ENCODE measurements around the gene FAM184A.
"Not testable (repeated sequence)": the region's sequence is repeated elsewhere in the genome, so short reads cannot be mapped to it uniquely, and the experiment has no call there.

FAM184A gene, protein sequence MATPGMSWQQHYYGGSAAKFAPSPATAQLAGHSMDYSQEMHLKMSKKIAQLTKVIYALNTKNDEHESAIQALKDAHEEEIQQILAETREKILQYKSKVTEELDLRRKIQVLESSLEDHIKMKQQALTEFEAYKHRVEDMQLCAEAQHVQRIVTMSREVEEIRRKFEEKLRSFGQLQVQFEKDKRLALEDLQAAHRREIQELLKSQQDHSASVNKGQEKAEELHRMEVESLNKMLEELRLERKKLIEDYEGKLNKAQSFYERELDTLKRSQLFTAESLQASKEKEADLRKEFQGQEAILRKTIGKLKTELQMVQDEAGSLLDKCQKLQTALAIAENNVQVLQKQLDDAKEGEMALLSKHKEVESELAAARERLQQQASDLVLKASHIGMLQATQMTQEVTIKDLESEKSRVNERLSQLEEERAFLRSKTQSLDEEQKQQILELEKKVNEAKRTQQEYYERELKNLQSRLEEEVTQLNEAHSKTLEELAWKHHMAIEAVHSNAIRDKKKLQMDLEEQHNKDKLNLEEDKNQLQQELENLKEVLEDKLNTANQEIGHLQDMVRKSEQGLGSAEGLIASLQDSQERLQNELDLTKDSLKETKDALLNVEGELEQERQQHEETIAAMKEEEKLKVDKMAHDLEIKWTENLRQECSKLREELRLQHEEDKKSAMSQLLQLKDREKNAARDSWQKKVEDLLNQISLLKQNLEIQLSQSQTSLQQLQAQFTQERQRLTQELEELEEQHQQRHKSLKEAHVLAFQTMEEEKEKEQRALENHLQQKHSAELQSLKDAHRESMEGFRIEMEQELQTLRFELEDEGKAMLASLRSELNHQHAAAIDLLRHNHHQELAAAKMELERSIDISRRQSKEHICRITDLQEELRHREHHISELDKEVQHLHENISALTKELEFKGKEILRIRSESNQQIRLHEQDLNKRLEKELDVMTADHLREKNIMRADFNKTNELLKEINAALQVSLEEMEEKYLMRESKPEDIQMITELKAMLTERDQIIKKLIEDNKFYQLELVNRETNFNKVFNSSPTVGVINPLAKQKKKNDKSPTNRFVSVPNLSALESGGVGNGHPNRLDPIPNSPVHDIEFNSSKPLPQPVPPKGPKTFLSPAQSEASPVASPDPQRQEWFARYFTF

DNA sequence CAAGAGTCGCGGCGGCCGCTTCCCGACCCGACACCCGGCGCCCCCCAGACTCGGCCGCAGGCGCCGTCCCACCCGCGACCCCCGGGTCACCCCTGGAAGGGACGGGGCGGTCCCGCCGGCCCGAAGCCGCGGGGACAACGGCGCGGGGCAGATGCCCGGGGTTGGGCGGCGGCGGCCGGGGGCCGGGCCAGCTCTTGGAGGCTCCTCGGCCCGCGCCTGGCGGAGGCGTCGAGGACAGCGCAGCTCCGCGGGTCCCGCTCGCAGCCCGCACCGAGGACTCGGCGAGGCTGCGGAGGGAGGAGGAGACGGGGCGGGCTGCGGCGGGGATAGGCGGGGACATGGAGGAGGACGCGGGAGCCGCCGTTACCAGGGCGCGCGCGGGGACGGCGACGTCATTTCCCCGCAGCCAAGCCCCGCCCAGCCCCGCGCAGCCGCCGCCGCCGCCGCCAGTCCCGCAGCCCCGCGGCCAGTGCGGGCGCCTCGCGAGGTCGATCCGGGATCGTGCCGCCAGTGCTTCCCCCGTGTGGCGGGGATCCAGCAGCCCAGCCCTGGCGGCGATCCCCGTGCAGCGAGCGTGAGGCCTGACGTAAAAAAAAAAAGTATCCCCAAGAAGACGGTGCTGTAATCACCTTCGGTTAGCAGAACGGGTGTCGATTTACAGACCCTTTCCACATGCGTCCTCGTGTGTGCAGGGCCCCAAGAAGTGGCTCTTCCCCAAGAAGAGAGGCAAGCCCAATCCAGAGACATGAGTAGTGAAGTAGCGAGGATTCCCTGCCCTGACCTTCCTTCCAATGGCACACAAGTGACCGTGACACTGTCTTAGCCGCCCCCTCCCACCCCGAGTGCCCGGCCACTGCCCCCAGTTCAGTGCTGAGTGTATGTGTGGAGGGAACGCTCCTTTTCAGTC lies at the start of gene FAM184A:
Gene FAM184A (minus strand): TSS at position 289 of the 907 bp plus-strand sequence. CDS start 365 bp downstream, outside the sequence.
- no peak for DNase-seq

DNA sequence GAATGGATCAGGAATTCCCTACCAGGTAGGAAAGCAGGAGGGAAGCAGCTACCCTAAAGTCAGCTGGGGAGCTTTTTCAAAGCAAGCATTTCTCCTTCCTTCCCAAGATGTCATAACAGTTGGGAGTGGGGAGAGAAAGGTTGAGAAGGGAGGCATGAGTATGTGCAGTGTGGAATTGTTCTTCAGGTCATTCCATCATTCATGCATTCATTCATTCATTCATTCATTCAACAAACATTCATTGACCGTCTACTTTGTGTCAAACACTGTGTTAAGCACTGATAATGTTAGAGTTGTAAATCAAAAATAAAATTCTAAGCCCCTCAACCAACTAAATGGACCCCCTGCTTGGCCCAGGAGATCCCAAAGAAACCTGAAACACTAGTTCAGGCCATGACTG lies 49.2 kb upstream of the FAM184A start:
- no peak for DNase-seq

DNA sequence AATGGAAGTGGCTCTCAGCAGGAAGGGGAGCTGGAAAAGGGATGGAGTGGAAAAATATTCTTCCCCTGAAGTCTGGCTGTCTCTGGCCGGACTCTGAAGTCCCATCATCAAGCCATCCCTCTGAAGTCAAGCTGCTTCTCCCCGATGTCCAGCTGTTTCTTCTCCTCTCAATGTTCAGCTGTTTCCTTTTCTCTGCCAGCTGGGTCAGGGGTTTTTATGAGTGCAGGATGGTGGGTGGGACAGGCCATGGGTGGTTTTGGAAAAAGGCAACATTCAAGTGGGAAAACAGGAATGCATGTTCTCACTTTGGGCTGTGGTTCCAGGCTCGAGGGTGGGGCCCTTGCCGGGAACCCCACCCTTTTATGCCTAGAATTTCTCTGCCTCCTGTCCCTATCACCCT lies 48.4 kb upstream of the FAM184A start:
- no peak for DNase-seq

DNA sequence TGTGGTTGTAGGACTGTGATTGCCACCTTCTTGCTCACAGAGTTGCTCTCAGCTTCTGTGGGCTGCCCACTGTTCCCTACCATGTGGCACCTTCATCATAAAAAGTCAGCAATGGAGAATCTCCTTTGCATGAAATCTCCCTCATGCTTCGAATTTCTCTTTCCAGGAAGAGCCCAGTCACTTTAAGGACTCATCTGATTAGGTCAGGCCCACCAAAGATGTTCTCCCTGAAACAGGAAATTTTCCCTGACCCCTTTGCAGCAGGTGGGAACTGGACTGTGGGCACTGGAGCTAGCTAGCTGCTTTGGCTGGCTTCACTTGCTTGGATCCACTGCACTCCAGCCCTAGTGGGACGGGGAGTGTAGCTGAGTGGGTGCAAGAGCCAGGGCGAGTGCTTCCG lies 47.7 kb upstream of the FAM184A start:
- DNase-seq = no peak

DNA sequence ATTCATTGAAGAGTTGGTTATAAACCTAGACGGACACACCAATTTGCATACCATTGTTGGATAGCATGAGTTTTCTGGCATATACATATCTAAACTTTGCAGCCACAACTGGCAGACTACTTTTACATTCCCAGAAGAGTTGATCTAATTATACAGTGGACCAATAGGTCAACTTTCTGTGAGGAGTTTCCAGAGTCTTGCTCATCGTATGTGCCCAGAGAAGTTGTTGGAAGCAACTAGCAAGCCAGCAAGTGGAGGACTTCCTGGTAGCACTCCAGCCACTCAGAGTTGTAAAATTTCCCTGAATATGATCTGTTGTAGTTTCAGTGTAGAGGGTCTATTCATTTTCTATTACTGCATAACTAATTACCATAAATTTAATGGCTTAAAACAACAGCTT lies 47.1 kb upstream of the FAM184A start:
- DNase-seq = no peak

DNA sequence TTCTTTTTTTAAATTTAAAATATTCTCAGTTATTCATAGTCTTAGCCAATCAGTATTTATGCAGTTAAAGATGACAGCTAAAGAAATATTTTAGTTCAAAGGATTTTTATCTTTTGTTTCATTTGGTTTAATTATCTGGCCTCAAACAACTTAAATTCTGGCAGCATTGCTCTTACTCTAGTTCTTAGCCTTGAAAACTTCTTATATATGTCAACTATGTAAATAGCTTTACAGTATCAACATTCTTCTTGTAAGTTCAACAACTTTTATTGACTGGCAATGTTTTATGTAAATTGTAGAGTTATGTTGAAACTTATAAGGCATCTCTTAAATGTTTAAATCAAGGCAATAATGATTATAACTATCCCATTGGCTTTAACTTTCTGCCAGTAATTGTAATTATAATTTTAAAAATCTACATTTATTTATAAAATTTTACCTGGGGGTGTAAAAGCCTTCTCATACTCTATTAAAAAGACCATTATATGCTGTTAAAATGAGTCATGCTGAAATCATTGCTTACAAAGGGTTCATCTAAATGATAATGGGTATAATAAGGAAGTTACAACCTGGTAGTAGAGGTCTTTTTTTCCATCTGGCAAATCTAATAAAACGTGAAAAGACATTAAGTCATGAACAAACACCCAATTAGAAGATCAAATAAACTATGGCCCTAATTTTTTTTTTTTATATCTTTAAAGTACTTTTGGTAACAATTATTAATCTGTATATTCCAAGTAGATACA lies 45.8 kb upstream of the FAM184A start:
- no peak for DNase-seq

DNA sequence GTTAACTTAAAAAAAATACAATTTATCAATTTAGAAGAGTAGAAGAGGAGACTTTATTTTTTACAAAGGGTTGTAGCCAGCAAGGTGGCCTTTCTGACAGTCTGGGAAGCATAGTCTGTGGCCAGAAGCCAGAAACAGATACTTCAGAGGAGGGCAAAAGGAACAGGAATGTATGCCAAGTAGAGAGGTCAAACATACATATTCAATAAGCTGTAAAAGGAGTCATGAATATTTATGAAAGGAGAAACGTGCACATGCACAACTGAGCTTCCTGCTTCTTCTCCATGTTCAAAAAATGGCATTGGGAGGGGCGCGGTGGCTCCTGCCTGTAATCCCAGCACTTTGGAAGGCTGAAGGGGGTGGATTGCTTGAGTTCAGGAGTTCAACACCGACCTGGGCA lies 43.9 kb upstream of the FAM184A start:
- DNase-seq = no peak

DNA sequence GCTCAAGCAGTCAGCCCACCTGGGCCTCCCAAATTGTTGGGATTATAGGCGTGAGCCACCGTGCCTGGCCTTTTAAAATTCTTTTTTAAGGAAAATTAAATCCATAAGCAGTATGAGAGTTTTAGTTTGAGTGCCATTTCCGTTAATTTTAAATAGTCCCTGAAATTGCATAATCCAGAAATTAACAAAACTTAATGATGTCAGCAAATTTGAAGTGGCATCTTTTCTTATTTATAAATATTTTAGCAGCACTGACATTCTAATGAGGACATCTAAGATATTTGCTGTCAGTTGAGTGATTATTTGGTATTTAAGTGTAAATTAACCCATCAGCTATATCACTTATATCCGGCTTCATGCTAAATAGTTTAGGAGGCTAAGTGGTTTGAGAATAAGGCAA lies 42.9 kb upstream of the FAM184A start:
- no peak for DNase-seq

DNA sequence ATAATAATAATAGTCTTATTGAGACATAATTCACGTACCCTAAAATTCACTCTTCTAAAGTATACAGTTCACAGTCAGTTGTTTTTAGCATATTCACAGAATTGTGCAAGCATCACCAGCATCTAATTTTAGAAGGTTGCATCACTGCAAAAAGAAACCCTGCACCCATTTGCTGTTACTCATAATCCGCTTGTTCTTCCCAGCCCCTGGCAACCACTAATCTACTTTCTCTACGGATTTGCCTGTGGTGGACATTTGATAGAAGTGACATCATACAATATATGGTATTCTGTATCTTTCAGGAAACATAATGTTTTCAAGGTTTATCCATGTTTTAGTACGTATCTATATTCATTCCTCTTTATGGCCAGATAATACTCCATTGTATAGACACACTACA lies 41.5 kb upstream of the FAM184A start:
- no peak for DNase-seq

DNA sequence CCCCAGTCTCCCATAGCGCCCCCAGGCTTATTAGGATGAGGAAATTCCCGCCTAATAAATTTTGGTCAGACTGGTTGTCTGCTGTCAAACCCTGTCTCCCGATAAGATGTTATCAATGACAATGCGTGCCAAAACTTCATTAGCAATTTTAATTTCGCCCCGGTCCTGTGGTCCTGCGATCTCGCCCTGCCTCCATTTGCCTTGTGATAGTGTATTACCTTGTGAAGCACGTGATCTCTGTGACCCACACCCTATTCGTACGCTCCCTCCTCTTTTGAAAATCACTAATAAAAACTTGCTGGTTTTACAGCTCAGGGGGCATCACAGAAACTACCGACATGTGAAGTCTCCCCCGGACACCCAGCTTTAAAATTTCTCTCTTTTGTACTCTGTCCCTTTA lies 40.6 kb upstream of the FAM184A start:
- DNase-seq = not testable (repeated sequence)

DNA sequence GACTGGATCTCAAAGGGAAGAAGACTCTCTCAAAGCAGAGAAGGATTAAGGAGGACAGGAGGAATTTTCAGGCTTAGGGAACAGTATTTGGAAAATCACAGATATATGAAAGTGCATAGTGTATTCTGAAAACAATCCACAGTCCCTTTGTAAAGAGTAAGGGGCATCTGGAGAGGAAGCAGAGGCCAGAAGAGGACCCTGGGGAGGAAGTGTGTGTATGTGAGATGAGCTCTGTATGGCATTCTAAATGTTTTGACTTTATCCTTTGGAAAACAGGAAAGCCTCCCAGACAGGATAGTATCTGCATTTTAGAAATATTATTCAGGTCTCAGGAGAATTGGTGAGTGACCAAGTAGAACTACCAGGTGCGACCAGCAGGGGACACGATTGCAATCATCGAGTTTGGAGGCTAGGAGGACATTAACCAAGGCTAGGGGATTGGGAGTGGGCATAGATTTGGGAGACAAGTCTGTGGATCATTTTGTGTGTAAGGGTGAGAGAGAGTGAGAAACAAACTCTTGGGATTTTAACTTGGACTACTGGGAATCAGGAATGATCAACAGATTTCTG lies 38.3 kb upstream of the FAM184A start:
- no peak for DNase-seq

DNA sequence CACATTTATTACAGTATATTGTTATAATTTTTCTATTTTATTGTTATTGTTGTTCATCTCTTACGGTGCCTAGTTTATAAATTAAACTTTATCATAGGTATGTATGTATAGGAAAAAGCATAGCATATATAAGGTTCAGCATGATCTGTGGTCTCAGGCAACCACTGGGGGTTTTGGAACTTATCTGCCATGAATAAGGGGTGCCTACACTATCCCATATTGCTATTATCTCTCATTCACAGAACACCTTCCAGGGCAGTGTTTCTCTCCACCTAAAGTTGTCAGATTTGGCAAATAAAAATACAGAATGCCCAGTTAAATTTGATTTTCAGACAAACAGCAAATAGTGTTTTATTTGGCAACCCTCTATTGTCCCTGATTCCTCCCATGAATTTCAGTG lies 35.5 kb upstream of the FAM184A start:
- DNase-seq = no peak

DNA sequence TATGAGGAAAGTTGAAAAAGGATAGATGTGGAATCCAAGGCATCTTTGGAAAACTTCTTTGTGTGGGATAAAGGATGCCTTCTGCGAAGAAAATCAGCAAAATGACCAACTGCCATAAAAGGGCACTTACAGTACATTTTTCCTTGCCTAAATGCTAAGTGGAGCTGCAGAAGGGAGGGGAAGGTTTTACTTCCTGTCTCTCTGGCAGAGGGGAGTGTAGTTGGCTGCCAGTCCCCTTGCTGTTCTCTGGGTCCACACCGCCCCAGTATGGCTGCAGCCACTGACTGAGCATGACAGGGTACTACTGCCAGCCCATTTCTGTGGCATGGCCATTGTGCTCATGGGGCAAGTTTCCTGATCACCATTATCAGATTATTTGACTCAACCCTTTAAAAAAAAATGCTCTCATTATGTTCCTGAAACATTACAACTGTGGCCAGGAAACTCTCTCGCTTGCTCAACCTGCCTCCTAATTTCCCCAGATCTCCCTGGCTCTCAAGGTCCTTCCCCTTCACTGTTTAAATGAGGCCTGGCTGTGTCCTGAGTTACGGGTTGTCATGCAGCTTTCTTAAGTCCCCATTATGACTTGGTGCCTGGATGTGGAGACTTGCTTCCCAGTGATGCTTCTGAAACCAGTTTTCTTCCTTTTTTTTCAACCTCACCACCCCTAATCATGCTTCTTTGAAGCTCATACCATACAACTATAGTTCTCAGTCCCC lies 34.5 kb upstream of the FAM184A start:
- DNase-seq = peak; percentile 16

DNA sequence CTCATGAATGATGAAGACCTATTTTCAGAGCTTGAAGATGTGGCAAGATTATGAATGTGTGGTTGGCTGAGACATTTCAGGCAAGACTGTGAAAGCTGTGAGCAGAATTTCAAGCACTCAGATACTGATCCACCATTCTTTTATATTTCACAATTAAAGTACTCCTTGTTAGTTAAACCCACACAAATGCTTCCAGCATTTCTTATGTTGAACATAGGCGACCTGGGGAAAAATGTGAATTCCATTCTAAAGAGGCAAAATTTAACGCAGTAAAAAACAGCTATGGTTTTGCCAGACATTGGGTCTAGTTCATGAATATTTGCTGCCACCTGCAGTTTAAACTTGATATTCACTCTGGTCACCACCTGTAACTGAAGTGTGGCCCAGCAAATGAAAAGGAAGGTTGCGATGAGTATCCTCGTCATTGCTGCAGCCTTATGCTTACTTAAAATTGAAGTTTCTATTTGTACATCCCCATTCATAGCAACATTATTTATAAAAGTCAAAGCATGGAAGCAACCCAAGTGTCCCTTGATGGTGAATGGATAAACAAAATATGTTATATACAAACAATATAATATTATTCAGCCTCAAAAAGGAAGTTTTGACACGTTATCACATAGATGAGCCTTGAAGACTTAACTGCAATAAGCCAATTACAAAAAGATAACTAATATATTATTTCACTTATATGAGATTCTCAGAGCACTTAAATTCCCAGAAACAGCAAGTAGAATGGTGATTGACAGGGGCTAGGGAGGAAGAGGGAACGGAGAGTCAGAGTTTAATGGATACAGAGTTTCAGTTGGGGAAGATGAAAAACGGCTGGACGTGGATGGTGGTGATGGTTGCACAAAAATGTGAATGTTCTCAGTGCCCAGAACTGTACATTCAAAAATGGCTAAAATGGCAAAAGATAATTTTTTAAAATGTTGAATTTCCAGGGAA lies 32.4 kb upstream of the FAM184A start:
- peak; percentile 4 for DNase-seq

DNA sequence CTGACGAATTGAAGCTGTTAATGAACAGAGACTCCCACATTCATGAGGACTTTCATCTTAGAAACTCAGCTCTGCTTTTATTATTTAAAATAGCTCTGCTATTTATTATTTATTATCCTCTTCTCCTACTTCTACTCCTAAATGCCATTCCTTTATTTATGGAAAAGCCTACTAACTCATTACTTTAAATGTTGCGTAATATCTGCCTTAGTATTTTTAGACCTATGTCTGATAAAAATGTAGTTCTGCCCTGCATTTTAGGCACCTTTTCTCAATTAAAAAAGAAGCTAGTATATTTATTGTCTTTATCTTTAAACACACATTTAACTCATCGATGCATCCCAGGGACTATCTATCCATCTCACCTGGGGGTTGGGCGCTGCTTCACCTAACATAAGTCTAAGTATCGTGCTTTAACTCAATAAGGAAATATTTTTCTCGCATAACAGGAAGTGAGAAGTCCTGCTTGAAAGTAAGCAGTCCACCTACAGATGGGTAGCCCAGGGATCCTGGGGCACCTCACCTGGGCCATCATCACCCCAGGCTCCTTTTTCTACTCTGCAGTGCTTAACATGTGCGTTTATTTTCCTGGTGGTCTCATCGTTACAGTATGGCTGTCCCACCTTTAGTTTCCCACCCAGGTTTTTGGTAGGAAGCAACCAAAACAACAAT lies 31.3 kb upstream of the FAM184A start:
- DNase-seq = no peak

DNA sequence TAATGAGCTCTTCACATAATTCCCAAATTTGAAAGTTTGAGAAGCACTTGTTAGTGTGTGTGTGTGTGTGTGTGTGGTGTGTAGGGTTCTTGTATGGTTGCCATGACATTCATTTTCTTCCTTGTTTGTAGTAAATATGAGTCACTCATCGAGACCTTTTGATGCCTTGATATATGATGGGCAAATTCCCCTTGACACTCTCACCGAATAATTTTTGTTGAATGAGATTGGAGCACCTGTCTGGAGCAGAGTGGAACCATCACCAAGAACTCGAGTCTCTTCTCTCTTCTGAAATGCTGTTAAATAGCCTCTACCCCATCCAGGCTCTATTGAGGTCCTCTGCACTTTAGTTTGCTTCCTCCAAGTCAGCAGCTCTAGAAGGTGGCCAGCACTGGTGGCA lies 29.6 kb upstream of the FAM184A start:
- no peak for DNase-seq

DNA sequence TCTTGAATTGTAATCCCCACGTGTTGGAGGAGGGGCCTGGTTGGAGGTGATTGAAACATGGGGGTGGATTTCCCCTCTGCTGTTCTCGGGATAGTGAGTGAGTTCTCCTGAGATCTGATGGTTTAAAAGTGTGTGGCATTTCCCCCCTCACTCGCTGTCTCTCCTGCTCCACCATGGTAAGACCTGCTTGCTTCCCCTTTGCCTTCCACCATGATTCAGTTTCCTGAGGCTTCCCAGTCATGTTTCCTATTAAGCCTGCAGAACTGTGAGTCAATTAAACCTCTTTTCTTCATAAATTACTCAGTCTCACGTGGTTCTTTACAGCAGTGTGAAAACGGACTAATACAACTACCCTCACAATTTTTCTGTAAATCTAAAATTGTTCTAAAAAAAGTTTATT lies 26.8 kb upstream of the FAM184A start:
- DNase-seq = no peak

DNA sequence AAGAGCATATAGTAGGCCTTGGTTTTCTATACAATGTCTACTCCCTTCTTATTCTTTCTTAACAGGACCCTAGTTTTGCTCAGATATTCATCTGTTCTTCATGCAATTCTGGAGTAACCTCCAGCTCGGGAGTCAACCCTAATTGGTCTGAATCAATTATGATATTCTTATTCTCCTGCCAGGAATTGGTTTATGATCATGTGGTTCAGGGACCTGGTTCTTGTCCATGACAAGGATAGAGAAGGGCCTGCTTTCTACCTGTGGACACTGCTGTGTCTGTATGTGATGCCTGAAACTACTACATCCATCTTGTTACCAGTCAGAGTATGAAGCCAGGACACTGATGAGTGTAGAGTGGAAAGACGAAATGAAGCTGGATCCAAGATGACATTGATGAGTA lies 24.4 kb upstream of the FAM184A start:
- no peak for DNase-seq

DNA sequence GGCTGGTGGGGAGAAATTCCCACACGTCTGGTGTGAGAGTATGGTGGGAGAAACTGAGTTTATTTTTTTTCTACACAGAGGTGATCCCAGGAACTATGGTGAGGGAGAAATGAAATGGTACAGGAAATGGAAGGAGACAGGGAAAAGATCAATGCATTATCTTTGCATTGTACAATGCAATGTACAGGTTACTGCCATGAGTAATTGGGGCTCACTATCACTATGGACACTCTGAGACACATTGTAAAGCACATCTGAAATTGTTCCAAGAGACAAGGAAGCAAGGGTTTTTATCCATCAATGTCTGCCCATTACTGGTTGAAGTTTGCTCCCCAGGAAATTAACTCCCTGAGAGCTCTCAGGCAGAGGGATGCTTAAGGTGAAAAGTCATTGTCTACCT lies 21.7 kb upstream of the FAM184A start:
- no peak for DNase-seq
